D721Med (cell line): ENCODE results near the gene SEMG2.

Experiments used
- DNase-seq: peaks from one replicate; pipeline ENCODE4 v3.0.0; 2011; ENCODE audit warnings: low spot score; ENCODE audit not compliant: insufficient read length
- FAIRE-seq: peaks from 2 replicates; lab custom pipeline; 2011; peaks lifted over from hg19 to GRCh38; lab: Jason Lieb, UNC
- CTCF ChIP-seq: IDR thresholded peaks from 2 replicates; pipeline ENCODE4 v1.5.1; 2012; ENCODE audit warnings: mild to moderate bottlenecking, control low read depth; ENCODE audit not compliant: insufficient read depth; ENCODE audit errors: missing control alignments

SEMG2 gene

GRCh38 chr20:45221076-45221475 lies at the start of gene SEMG2:
Gene SEMG2 (plus strand): TSS chr20:45221373. CDS start chr20:45221390, 17 bp downstream.
- no peak for TF ChIP-seq CTCF
- FAIRE-seq (no peak), DNase-seq (no peak)

DNA sequence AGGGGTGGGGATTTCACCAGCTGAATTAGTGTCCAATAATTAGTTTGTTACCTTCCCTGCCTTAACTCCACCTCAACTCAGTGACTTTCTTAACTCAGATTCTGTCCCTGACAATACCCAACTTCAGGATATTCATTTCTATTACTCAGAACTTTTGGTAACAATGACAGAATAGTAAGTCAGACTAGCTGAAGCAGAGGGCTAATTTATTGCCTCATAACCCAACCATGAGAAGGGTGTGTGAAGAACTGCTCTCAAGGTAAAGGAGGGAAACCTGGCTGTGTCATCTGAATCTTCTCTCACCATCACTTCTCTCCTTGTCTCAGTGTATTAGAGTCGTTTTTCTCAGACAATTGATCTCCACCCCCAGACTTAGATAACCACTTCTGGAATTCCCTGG lies 47.7 kb upstream of the SEMG2 start:
- no peak for FAIRE-seq

GRCh38 chr20:45174434-45175364 lies 46.5 kb upstream of the SEMG2 start, which contains the start of gene PI3:
Gene PI3 (plus strand): TSS chr20:45174902. CDS start chr20:45174923, 21 bp downstream.
- DNase-seq, result no peak
- no peak for TF ChIP-seq CTCF
- FAIRE-seq, result no peak

More for the DNA sequence above, 47.7 kb upstream of the SEMG2 start:
- DNase-seq, result no peak
- no peak for TF ChIP-seq CTCF

DNA sequence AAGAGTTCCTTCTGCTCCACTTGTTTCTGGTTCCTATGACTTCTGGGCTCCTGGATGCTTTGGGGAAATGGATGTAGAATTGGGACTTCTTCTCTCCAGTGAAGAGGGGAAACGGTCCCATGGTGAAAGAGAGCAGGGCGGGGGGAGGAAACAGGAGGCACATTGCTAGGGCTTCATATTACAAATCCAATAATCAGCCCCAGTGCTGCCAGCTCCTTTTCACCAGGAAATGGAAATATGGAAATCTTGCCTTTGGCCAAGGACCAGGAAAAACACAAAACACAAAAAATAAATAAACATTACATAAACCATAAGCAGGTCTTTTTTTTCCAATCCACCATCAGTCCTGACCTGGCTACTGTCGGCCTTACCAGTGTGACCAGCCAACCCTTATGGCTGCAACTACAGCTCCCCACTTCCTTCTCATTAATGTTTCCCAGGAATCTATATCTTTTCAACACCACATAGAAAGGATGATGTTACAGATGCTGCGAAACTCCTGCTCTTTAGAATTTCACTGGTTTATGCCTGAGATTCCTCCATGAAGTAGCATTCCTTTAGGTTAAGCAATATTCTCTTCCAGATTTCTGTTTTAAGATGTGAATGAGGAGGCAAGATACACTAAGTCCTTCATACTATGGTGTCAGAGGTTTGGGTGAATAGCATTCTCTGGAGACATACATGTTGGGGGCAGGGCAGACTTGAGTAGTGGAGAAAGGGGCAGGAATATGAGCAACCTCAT lies 44.5 kb upstream of the SEMG2 start:
- no peak for TF ChIP-seq CTCF
- DNase-seq, result no peak
- FAIRE-seq, result no peak

DNA sequence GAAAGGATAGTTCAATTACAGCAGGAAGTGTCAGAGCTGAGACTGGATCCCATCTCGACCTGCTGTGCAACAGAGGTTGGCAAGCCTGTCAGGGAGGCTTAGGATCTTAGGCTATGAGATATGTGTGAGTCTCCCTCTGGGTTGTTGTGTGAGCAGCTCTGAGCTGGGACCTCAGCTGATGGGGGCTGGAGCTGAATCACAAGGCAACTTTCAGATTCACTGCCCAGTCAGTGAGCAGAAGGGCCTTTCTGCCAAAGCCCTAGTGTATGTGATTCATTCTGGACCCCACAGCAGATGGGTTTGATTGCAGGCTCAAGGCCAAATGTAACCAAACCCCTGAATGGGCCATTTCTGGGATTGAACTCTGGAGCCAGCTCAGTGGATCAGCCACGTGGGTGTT lies 42.0 kb upstream of the SEMG2 start:
- no peak for FAIRE-seq
- no peak for TF ChIP-seq CTCF
- no peak for DNase-seq

DNA sequence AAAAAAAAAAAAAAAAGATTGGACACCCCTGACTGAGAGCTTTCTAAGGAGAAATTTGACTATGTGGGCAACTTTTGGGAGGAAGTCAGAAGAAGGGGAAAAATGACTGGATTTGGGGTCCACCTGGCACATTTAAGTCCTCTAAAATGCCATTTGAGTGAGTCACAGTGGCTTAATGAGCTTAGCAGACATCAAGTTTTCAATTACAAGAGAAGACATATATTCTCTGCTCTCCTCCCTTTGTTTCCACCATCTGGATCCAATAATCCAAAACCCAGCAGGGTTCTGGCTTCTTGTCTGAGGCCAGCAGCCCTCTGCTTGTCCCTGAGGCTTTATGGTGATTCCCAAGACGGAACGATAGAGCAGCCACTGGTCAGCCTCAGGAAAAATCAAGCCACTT lies 39.5 kb upstream of the SEMG2 start:
- no peak for TF ChIP-seq CTCF
- DNase-seq, result no peak
- no peak for FAIRE-seq
